OCI-LY3 (cell line): ENCODE results near the gene SULT1A3.
"Not testable (repeated sequence)": the region's sequence is repeated elsewhere in the genome, so short reads cannot be mapped to it uniquely, and the experiment has no call there.

Source experiments
- H2AFZ ChIP-seq: fragments of 200-600, 300-600 bp; shearing (Covaris generic); 2 replicates; pipeline ENCODE4 v1.6.0; 2014; ENCODE audit warnings: antibody characterized with exemption, low read depth, low read length
- H3K27ac ChIP-seq: fragments of 200-600, 300-600 bp; sonication (generic); 2 replicates; pipeline ENCODE4 v1.5.1; 2014; ENCODE audit warnings: mild to moderate bottlenecking, low read length, moderate library complexity, mixed read lengths
- H3K27me3 ChIP-seq: fragments of 200-600, 300-600 bp; sonication (generic); 2 replicates; pipeline ENCODE4 v1.6.1; 2014; ENCODE audit warnings: low read depth, low read length, mixed read lengths
- H3K36me3 ChIP-seq: fragments of 200-600, 300-600 bp; sonication (generic); replicated peaks from 2 replicates; pipeline ENCODE3; 2014; ENCODE audit warnings: low read depth, low read length, mixed read lengths
- H3K4me1 ChIP-seq: fragments of 300-600, 200-600 bp; sonication (generic); 2 replicates; pipeline ENCODE4 v1.6.1; 2014; ENCODE audit warnings: low read length, mixed read lengths
- H3K4me2 ChIP-seq: fragments of 200-600, 300-600 bp; sonication (generic); 2 replicates; pipeline ENCODE4 v1.6.1; 2014; ENCODE audit warnings: low read length, mixed read lengths
- H3K4me3 ChIP-seq: fragments of 300-600, 200-600 bp; sonication (generic); 2 replicates; pipeline ENCODE4 v1.5.1; 2014; ENCODE audit warnings: antibody characterized with exemption, mild to moderate bottlenecking, low read length, moderate library complexity
- H3K79me2 ChIP-seq: fragments of 300-600, 200-600 bp; shearing (Covaris generic); 2 replicates; pipeline ENCODE4 v1.6.1; 2014; ENCODE audit warnings: mild to moderate bottlenecking, low read length, mixed read lengths
- H3K9ac ChIP-seq: fragments of 300-600, 200-600 bp; shearing (Covaris generic); 2 replicates; pipeline ENCODE4 v1.6.0; 2014; ENCODE audit warnings: mild to moderate bottlenecking, low read length, moderate library complexity
- H3K9me3 ChIP-seq: fragments of 200-600, 300-600 bp; shearing (Covaris generic); 2 replicates; pipeline ENCODE4 v1.6.1; 2014; ENCODE audit warnings: low read length, mixed read lengths; ENCODE audit not compliant: insufficient read depth
- H4K20me1 ChIP-seq: fragments of 200-600, 300-600 bp; sonication (generic); 2 replicates; pipeline ENCODE4 v1.6.1; 2016; ENCODE audit warnings: low read length, mixed read lengths; ENCODE audit not compliant: insufficient read depth
- EZH2phosphoT487 ChIP-seq: fragments of 200-600 bp; shearing (Covaris generic); IDR thresholded peaks from 2 replicates; pipeline ENCODE4 v1.6.1; 2018; ENCODE audit warnings: antibody characterized with exemption, mixed run types, low read depth
- TF ChIP-seq, protein P1 (sequence below): fragments of 200-600, 300-600 bp; sonication (generic); IDR thresholded peaks from 2 replicates; pipeline ENCODE4 v1.5.1; 2014; ENCODE audit warnings: antibody characterized with exemption, low read length, low read depth

SULT1A3 gene

DNA sequence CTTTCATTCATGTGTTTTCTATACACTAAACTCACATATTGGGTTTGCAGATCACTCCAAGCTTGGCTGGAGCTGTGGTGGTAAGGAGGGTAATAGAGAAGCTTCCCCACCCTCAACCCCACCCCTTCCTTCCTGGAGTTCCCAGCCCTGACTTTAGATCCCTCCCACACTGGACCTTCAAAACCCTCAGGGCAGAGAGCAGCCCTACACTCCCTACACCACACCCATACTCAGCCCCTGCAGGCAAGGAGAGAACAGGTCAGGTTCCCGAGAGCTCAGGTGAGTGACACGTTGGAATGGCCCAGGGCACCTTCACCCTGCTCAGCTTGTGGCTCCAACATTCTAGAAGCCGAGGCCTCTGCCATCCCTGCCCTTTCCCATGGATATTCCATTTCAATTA lies at the start of gene SULT1A3:
Gene SULT1A3, plus strand, starts transcription at position 207 of the 400 bp plus-strand sequence. CDS start 1,474 bp downstream, outside the sequence.
- not testable (repeated sequence) for H2AFZ ChIP-seq, H3K9ac ChIP-seq, H4K20me1 ChIP-seq, H3K4me3 ChIP-seq, H3K36me3 ChIP-seq, H3K4me1 ChIP-seq, H3K79me2 ChIP-seq, H3K9me3 ChIP-seq, H3K4me2 ChIP-seq, H3K27ac ChIP-seq, H3K27me3 ChIP-seq

DNA sequence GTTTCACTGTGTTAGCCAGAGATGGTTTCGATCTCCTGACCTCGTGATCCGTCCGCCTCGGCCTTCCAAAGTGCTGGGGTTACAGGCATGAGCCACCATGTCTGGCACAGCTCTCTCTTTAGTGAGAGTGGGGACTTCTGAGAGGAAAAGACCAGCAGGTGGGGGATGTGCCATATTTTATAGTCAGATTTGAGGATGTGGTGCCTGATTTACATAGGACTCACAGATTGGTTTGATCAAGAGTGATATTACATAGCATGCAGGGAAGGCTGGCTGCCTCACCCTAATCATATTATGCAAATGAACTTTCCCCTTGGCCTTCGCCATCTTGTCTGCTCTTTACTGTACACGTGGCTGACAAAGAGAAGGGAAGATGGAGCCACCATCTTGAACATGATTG lies 48.0 kb upstream of the SULT1A3 start:
- H3K4me2 ChIP-seq, result no peak overlapping the region
- no peaks in the 10 kb centered on the region for H4K20me1 ChIP-seq

DNA sequence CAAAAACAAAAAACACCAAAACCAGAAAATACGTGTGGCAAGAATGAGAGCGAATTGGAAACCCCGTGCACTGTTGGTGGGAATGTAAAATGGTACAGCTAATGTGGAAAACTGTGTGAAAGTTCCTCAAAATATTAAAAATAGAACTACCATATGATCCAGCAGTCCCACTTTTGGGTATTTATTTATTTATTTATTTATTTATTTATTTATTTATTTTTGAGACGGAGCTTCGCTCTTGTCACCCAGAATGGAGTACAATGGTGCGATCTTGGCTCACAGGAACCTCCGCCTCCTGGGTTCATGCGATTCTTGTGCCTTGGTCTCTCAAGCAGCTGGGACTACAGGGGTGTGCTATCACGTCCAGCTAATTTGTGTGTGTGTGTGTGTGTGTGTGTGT lies 46.5 kb upstream of the SULT1A3 start:
- no peaks in the 10 kb centered on the region for H4K20me1 ChIP-seq
- H3K27ac ChIP-seq, result no peak overlapping the region
- no peaks in the 10 kb centered on the region for H3K27me3 ChIP-seq
- no peaks in the 10 kb centered on the region for H3K79me2 ChIP-seq
- peaks cover 8% of the 10 kb centered on the region; the same call in 1 of the 2 replicates for H3K9me3 ChIP-seq
- no peak overlapping the region for H3K4me3 ChIP-seq
- TF ChIP-seq, protein P1, sequence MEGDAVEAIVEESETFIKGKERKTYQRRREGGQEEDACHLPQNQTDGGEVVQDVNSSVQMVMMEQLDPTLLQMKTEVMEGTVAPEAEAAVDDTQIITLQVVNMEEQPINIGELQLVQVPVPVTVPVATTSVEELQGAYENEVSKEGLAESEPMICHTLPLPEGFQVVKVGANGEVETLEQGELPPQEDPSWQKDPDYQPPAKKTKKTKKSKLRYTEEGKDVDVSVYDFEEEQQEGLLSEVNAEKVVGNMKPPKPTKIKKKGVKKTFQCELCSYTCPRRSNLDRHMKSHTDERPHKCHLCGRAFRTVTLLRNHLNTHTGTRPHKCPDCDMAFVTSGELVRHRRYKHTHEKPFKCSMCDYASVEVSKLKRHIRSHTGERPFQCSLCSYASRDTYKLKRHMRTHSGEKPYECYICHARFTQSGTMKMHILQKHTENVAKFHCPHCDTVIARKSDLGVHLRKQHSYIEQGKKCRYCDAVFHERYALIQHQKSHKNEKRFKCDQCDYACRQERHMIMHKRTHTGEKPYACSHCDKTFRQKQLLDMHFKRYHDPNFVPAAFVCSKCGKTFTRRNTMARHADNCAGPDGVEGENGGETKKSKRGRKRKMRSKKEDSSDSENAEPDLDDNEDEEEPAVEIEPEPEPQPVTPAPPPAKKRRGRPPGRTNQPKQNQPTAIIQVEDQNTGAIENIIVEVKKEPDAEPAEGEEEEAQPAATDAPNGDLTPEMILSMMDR, result no peak
- TF ChIP-seq EZH2phosphoT487, result no peak
- H2AFZ ChIP-seq, result no peak overlapping the region
- H3K36me3 ChIP-seq, result no peaks in the 10 kb centered on the region
- no peak overlapping the region for H3K9ac ChIP-seq
- H3K4me2 ChIP-seq, result no peak overlapping the region
- no peaks in the 10 kb centered on the region for H3K4me1 ChIP-seq

More for the DNA sequence above, 48.0 kb upstream of the SULT1A3 start:
- TF ChIP-seq, protein P1, result no peak
- TF ChIP-seq EZH2phosphoT487, result no peak
- H3K27me3 ChIP-seq, result no peaks in the 10 kb centered on the region
- no peaks in the 10 kb centered on the region for H3K79me2 ChIP-seq
- no peaks in the 10 kb centered on the region for H3K4me1 ChIP-seq
- no peak overlapping the region for H3K9ac ChIP-seq
- no peaks in the 10 kb centered on the region for H3K36me3 ChIP-seq
- H2AFZ ChIP-seq, result no peak overlapping the region
- no peak overlapping the region for H3K27ac ChIP-seq
- peaks cover 8% of the 10 kb centered on the region; the same call in 1 of the 2 replicates for H3K9me3 ChIP-seq
- no peak overlapping the region for H3K4me3 ChIP-seq

DNA sequence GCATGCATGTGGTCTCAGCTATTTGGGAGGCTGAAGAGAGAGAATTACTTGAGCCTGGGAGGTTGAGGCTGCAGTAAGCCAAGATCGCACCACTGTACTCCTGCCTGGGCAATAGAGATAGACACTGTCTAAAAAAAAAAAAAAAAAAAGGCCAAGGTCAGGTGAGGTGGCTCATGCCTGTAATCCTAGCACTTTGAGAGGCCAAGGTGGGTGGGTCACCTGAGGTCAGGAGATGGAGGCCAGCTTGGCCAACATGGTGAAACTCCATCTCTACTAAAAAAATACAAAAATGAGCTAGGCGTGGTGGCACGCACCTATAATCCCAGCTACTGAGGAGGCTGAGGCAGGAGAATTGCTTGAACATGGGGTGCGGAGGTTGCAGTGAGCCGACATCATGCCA lies 43.9 kb upstream of the SULT1A3 start:
- H4K20me1 ChIP-seq, result no peaks in the 10 kb centered on the region
- H3K36me3 ChIP-seq, result no peaks in the 10 kb centered on the region
- no peak overlapping the region for H3K9ac ChIP-seq
- H3K4me3 ChIP-seq, result no peak overlapping the region
- 0 out of 2 replicates have a peak, but pooled peaks cover 6% of the 10 kb centered on the region for H3K4me1 ChIP-seq
- H3K27ac ChIP-seq, result no peak overlapping the region
- no peak overlapping the region for H3K4me2 ChIP-seq
- no peaks in the 10 kb centered on the region for H3K27me3 ChIP-seq
- H3K79me2 ChIP-seq, result no peaks in the 10 kb centered on the region
- TF ChIP-seq EZH2phosphoT487, result no peak
- TF ChIP-seq, protein P1, result no peak
- no peak overlapping the region for H2AFZ ChIP-seq
- no peaks in the 10 kb centered on the region for H3K9me3 ChIP-seq

DNA sequence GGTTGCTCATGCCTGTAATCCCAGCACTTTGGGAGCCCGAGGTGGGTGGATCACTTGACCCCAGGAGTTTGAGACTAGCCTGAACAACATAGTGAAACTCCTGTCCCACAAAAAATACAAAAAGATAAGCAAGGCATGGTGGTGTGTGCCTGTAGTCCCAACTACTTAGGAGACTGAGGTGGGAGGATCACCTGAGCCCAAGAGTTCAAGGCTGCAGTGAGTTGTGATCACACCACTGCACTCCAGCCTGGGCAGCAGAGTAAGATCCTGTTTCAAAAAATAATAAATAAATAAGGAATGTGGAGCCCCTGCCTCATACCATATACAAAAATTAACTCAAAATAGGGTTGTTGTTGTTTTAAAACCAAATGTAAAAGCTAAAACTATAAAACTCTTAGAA lies 41.8 kb upstream of the SULT1A3 start:
- Histone ChIP-seq H3K4me3 (no peak overlapping the region), H2AFZ (no peak overlapping the region), H4K20me1 (no peaks in the 10 kb centered on the region), H3K36me3 (no peaks in the 10 kb centered on the region), H3K9me3 (no peaks in the 10 kb centered on the region), H3K4me1 (0 out of 2 replicates have a peak, but pooled peaks cover 6% of the 10 kb centered on the region), H3K27ac (no peak overlapping the region), H3K4me2 (no peak overlapping the region), H3K27me3 (no peaks in the 10 kb centered on the region), H3K79me2 (no peaks in the 10 kb centered on the region), H3K9ac (no peak overlapping the region)
- TF ChIP-seq EZH2phosphoT487, result no peak
- TF ChIP-seq, protein P1, result no peak
